ENCODE measurements around the gene ZNF211. TPM values are rescaled to one million over a fixed set of nuclear protein-coding genes. Genes with fewer than 3 reads are reported as not detected.

Gene ZNF211
- total and polyA plus RNA-seq, 9 of the 15 experiments (the other 6 are each of a cell fraction or from before 2014, with no cell fraction given) = 1.3 to 11.6 (median 4.5) TPM

GRCh38 chr19:57599761-57600383, 33.1 kb upstream of the ZNF211 start, which contains the start of gene ZNF530 (continued):
- TF ChIP-seq RERE (CRISPR knock-in tag; IDR thresholded peaks at IDR 0.05; ENCODE audit: borderline replicate concordance) (no peak), ZNF197 (CRISPR knock-in tag; IDR thresholded peaks at IDR 0.05; ENCODE audit: low read depth) (0 out of 2 replicates have a peak, but pooled peaks have one; percentile 41), NR2C2 (CRISPR knock-in tag; IDR thresholded peaks at IDR 0.05) (no peak), NR2C2 (tag; IDR thresholded peaks at IDR 0.05) (peak; percentile 82), SOX6 (IDR thresholded peaks at IDR 0.05) (no peak), MEIS2 (IDR thresholded peaks at IDR 0.05; ENCODE audit: partially characterized antibody) (peak; percentile 26), SMARCB1 (IDR thresholded peaks at IDR 0.05; ENCODE audit: insufficient read length, low read depth) (no peak)
- TF ChIP-seq, protein P1, sequence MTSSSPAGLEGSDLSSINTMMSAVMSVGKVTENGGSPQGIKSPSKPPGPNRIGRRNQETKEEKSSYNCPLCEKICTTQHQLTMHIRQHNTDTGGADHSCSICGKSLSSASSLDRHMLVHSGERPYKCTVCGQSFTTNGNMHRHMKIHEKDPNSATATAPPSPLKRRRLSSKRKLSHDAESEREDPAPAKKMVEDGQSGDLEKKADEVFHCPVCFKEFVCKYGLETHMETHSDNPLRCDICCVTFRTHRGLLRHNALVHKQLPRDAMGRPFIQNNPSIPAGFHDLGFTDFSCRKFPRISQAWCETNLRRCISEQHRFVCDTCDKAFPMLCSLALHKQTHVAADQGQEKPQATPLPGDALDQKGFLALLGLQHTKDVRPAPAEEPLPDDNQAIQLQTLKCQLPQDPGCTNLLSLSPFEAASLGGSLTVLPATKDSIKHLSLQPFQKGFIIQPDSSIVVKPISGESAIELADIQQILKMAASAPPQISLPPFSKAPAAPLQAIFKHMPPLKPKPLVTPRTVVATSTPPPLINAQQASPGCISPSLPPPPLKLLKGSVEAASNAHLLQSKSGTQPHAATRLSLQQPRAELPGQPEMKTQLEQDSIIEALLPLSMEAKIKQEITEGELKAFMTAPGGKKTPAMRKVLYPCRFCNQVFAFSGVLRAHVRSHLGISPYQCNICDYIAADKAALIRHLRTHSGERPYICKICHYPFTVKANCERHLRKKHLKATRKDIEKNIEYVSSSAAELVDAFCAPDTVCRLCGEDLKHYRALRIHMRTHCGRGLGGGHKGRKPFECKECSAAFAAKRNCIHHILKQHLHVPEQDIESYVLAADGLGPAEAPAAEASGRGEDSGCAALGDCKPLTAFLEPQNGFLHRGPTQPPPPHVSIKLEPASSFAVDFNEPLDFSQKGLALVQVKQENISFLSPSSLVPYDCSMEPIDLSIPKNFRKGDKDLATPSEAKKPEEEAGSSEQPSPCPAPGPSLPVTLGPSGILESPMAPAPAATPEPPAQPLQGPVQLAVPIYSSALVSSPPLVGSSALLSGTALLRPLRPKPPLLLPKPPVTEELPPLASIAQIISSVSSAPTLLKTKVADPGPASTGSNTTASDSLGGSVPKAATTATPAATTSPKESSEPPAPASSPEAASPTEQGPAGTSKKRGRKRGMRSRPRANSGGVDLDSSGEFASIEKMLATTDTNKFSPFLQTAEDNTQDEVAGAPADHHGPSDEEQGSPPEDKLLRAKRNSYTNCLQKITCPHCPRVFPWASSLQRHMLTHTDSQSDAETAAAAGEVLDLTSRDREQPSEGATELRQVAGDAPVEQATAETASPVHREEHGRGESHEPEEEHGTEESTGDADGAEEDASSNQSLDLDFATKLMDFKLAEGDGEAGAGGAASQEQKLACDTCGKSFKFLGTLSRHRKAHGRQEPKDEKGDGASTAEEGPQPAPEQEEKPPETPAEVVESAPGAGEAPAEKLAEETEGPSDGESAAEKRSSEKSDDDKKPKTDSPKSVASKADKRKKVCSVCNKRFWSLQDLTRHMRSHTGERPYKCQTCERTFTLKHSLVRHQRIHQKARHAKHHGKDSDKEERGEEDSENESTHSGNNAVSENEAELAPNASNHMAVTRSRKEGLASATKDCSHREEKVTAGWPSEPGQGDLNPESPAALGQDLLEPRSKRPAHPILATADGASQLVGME (CRISPR knock-in tag; IDR thresholded peaks at IDR 0.05) = no peak
- TF ChIP-seq, protein P2, sequence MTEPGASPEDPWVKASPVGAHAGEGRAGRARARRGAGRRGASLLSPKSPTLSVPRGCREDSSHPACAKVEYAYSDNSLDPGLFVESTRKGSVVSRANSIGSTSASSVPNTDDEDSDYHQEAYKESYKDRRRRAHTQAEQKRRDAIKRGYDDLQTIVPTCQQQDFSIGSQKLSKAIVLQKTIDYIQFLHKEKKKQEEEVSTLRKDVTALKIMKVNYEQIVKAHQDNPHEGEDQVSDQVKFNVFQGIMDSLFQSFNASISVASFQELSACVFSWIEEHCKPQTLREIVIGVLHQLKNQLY (CRISPR knock-in tag; conservative IDR thresholded peaks at IDR 0.05) = no peak

Data from K562 (cell line).